Measurements from ENCODE around the gene ITGB2.

- TF ChIP-seq CTCF (IDR thresholded peaks at IDR 0.05) (peak in 1 of 5 experiments; percentile 26), EP300 (IDR thresholded peaks at IDR 0.05) (peak in 1 of 2 donors; percentile 59), POLR2A (IDR thresholded peaks at IDR 0.05) (peak in 1 of 2 donors; percentile 39)
These were observed 18.9 kb upstream of the ITGB2 start, which contains the start of gene SLX9 for GRCh38 chr21:44939532-44940115.

Measured in tibial nerve (tissue), 4 donors.